Amniotic stem cell (primary cell): ENCODE data around the gene ZNF467.
A peak's percentile ranks its signal among the peaks of the same experiment; 100 is the strongest.

ENCODE experiments used
- DNase-seq: peaks from one replicate; lab custom pipeline; 2025; lab: John Stamatoyannopoulos, UW

Gene ZNF467

GRCh38 chr7:149785402-149785801 is 12.0 kb upstream of the ZNF467 start:
- DNase-seq: no peak

GRCh38 chr7:149784251-149784608 is 10.8 kb upstream of the ZNF467 start:
- DNase-seq: no peak

- no peak for DNase-seq
Measured at GRCh38 chr7:149783386-149784250, 10.2 kb upstream of the ZNF467 start.

GRCh38 chr7:149782682-149783345 is 9.4 kb upstream of the ZNF467 start:
- no peak for DNase-seq

- no peak for DNase-seq
Measured at GRCh38 chr7:149781921-149782320, 8.5 kb upstream of the ZNF467 start.

GRCh38 chr7:149780636-149781419 is 7.4 kb upstream of the ZNF467 start:
- DNase-seq: no peak

- no peak for DNase-seq
Measured at GRCh38 chr7:149780056-149780455, 6.7 kb upstream of the ZNF467 start.

GRCh38 chr7:149779502-149779805 is 6.1 kb upstream of the ZNF467 start:
- DNase-seq: no peak

- DNase-seq: no peak
Measured at GRCh38 chr7:149778696-149779501, 5.5 kb upstream of the ZNF467 start.

- DNase-seq: no peak
Measured at GRCh38 chr7:149778327-149778637, 4.9 kb upstream of the ZNF467 start.

GRCh38 chr7:149777551-149778326 is 4.4 kb upstream of the ZNF467 start:
- DNase-seq: no peak

- no peak for DNase-seq
Measured at GRCh38 chr7:149776848-149777407, 3.5 kb upstream of the ZNF467 start.

GRCh38 chr7:149776289-149776688 is 2.9 kb upstream of the ZNF467 start:
- DNase-seq: no peak

GRCh38 chr7:149775176-149775556 is 1.8 kb upstream of the ZNF467 start:
- DNase-seq: no peak

- no peak for DNase-seq
Measured at GRCh38 chr7:149774237-149775175, 1.1 kb upstream of the ZNF467 start.

GRCh38 chr7:149772956-149773434 is 393 bp downstream of the ZNF467 start:
- DNase-seq: no peak

- DNase-seq: no peak
Measured at GRCh38 chr7:149772241-149772955, 990 bp downstream of the ZNF467 start.

GRCh38 chr7:149771720-149772240 is 1.6 kb downstream of the ZNF467 start:
- DNase-seq: peak; percentile 37
